Body of pancreas (tissue), 4 donors: Measurements from ENCODE around the gene ZNF157.

Source experiments
- POLR2A ChIP-seq, 3 donors: fragments of 450-650 bp; IDR thresholded peaks; one replicate each; pipeline ENCODE4 v1.6.1; 2016; ENCODE audit warnings: antibody characterized with exemption in 3 of 3, mild to moderate bottlenecking in 2 of 3
- TF ChIP-seq, protein P1 (sequence below), 7 experiments: fragments of 450-650 bp in 4 of 7; fragments of 200-600 bp in 3 of 7; sonication (generic) in 3 of 7; IDR thresholded peaks; one replicate each; pipeline ENCODE4 v1.5.1; 2016 to 2019; ENCODE audit warnings: antibody characterized with exemption in 7 of 7

DNA sequence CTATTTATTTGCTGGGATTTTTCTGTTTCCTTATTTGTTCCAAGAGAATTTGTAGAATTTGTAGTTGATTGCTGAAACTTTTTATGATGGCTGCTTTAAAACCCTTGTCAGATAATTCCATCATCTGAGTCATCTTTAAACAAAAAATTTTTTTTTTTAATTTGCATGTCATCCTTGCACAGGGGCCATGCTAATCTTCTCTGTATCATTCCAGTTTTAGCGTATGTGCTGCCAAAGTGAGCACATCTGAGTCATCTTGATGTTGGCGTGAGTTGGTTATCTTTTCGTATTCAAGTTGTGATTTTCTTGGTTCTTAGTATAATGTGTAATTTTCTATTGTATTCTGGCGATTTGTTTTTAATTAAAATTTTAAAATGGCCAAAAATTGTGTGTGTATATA is 18.7 kb upstream of the ZNF157 start:
- TF ChIP-seq, protein P1, sequence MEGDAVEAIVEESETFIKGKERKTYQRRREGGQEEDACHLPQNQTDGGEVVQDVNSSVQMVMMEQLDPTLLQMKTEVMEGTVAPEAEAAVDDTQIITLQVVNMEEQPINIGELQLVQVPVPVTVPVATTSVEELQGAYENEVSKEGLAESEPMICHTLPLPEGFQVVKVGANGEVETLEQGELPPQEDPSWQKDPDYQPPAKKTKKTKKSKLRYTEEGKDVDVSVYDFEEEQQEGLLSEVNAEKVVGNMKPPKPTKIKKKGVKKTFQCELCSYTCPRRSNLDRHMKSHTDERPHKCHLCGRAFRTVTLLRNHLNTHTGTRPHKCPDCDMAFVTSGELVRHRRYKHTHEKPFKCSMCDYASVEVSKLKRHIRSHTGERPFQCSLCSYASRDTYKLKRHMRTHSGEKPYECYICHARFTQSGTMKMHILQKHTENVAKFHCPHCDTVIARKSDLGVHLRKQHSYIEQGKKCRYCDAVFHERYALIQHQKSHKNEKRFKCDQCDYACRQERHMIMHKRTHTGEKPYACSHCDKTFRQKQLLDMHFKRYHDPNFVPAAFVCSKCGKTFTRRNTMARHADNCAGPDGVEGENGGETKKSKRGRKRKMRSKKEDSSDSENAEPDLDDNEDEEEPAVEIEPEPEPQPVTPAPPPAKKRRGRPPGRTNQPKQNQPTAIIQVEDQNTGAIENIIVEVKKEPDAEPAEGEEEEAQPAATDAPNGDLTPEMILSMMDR (IDR thresholded peaks at IDR 0.05) = no peak
- TF ChIP-seq POLR2A (IDR thresholded peaks at IDR 0.05) = no peak
